GM12878 (cell line): ENCODE data around the gene ARFGAP2. TPM values are rescaled to one million over a fixed set of nuclear protein-coding genes. Genes with fewer than 3 reads are reported as not detected.

Source experiments
- ATAC-seq: fragments of 200-7000 bp; cut with Tn5 transposase; 3 replicates; pipeline ENCODE4 v1.9.1; 2020; ENCODE audit warnings: mild to moderate bottlenecking, moderate library complexity
- BruUV-seq: library from RNA; stranded (reverse); fragments of 400-500 nt; replicated peaks from 2 replicates; lab custom pipeline; 2021; lab: Mats Ljungman, UMichigan
- CTCF ChIA-PET: fragments of 300-600 bp; sonication (Branson Sonifier 250); formaldehyde crosslinking; extraction: SDS; loops from one replicate; lab custom pipeline; 2021; ENCODE audit warnings: inconsistent platforms; lab: Yijun Ruan, JAX
- POLR2A ChIA-PET: fragments of 350-600 bp; formaldehyde crosslinking; extraction: SDS; loops from one replicate; lab custom pipeline; 2021; ENCODE audit warnings: inconsistent platforms; lab: Charles Lee
- RAD21 ChIA-PET: fragments of 300-600 bp; sonication (Branson Sonifier 250); formaldehyde crosslinking; loops from one replicate; lab custom pipeline; 2023; ENCODE audit warnings: antibody characterized with exemption; ENCODE audit not compliant: unreplicated experiment; lab: Charles Lee
- SMC1A ChIA-PET: fragments of 300-600 bp; sonication (Branson Sonifier 250); formaldehyde crosslinking; loops from one replicate; lab custom pipeline; 2023; ENCODE audit not compliant: unreplicated experiment, uncharacterized antibody; lab: Charles Lee
- DNase-seq: peaks from one replicate; pipeline ENCODE4 v3.0.0-alpha.2; 2011; ENCODE audit warnings: low read depth, low spot score
- FAIRE-seq: peaks from 3 replicates; lab custom pipeline; 2011; peaks lifted over from hg19 to GRCh38; lab: Jason Lieb, UNC
- H2AFZ ChIP-seq: 2 replicates; pipeline ENCODE4 v1.6.0; 2011; ENCODE audit warnings: low read depth, low read length, control low read depth; ENCODE audit not compliant: control insufficient read depth
- H3K27ac ChIP-seq: 2 replicates; pipeline ENCODE4 v1.5.1; 2011; ENCODE audit warnings: control low read depth; ENCODE audit not compliant: control insufficient read depth, insufficient read depth
- H3K27me3 ChIP-seq, 2 experiments: replicated peaks in 1 of 2; 2 replicates each; pipeline versions ENCODE4 v1.6.0 to v1.6.1; 2011; ENCODE audit warnings: low read length in 1 of 2; ENCODE audit not compliant: control insufficient read depth in 2 of 2, insufficient read depth in 2 of 2
- H3K36me3 ChIP-seq, 2 experiments: 2 replicates each; pipeline ENCODE4 v1.5.1; 2011; ENCODE audit warnings: low read length in 1 of 2; ENCODE audit not compliant: control insufficient read depth in 2 of 2, insufficient read depth in 2 of 2
- H3K4me1 ChIP-seq: 2 replicates; pipeline ENCODE4 v1.6.1; 2011; ENCODE audit warnings: mild to moderate bottlenecking, low read length, moderate library complexity, mixed read lengths; ENCODE audit not compliant: control insufficient read depth, insufficient read depth
- H3K4me2 ChIP-seq: 2 replicates; pipeline ENCODE4 v1.6.0; 2011; ENCODE audit warnings: control low read depth; ENCODE audit not compliant: control insufficient read depth, insufficient read depth
- H3K4me3 ChIP-seq: fragments of 200-600 bp; sonication (generic); 2 replicates; pipeline ENCODE4 v1.5.1; 2016
- H3K79me2 ChIP-seq: 2 replicates; pipeline ENCODE4 v1.6.0; 2011; ENCODE audit warnings: low read length; ENCODE audit not compliant: control insufficient read depth, insufficient read depth
- H3K9ac ChIP-seq: 2 replicates; pipeline ENCODE4 v1.8.0; 2011; ENCODE audit warnings: low read length, control low read depth, mixed read lengths; ENCODE audit not compliant: control insufficient read depth, insufficient read depth
- H3K9me3 ChIP-seq: replicated peaks from 3 replicates; pipeline ENCODE4 v1.5.1; 2011; ENCODE audit warnings: mild to moderate bottlenecking, low read length; ENCODE audit not compliant: control insufficient read depth, insufficient read depth
- H4K20me1 ChIP-seq: 2 replicates; pipeline ENCODE4 v1.6.0; 2011; ENCODE audit not compliant: control insufficient read depth, insufficient read depth
- BHLHE40 ChIP-seq, 2 experiments: fragments of 450-650 bp in 1 of 2; IDR thresholded peaks; 2 replicates each; pipeline ENCODE4 v1.6.1; 2011 to 2017; ENCODE audit warnings: low read depth in 2 of 2, borderline replicate concordance in 1 of 2, improper control_type of control experiment in 1 of 2, low read length in 1 of 2, mild to moderate bottlenecking in 1 of 2
- DPF2 ChIP-seq: fragments of 450-650 bp; IDR thresholded peaks from 2 replicates; pipeline ENCODE4 v1.6.1; 2017; ENCODE audit warnings: mild to moderate bottlenecking
- EED ChIP-seq: sonication (generic); IDR thresholded peaks from 2 replicates; pipeline ENCODE4 v1.6.1; 2016; ENCODE audit warnings: antibody characterized with exemption, low read depth
- NFIC ChIP-seq: IDR thresholded peaks from 2 replicates; pipeline ENCODE4 v1.6.1; 2012; ENCODE audit warnings: low read depth, mild to moderate bottlenecking, inconsistent platforms, low read length, moderate library complexity
- PML ChIP-seq: IDR thresholded peaks from 2 replicates; pipeline ENCODE4 v1.6.1; 2012; ENCODE audit warnings: low read length, inconsistent platforms
- TBL1XR1 ChIP-seq: IDR thresholded peaks from 2 replicates; pipeline ENCODE4 v1.6.1; 2012; ENCODE audit warnings: low read depth, low read length, improper control_type of control experiment
- TCF7 ChIP-seq: IDR thresholded peaks from 2 replicates; pipeline ENCODE4 v1.6.1; 2014; ENCODE audit warnings: antibody characterized with exemption, borderline replicate concordance
- WRNIP1 ChIP-seq: IDR thresholded peaks from 2 replicates; pipeline ENCODE4 v1.6.1; 2011; ENCODE audit warnings: low read depth, low read length, improper control_type of control experiment, borderline replicate concordance
- ZNF217 ChIP-seq: fragments of 450-650 bp; IDR thresholded peaks from 2 replicates; pipeline ENCODE4 v1.6.1; 2017; ENCODE audit warnings: antibody characterized with exemption, mild to moderate bottlenecking
- WGBS: methylation state at CpG from one replicate; pipeline ENCODE4 v1.1.6; 2016; ENCODE audit warnings: low lambda C conversion rate; ENCODE audit not compliant: insufficient replicate concordance, insufficient coverage; ENCODE audit errors: missing lambda C conversion rate; 5-methylcytosine and 5-hydroxymethylcytosine counted together
- in situ Hi-C: fragments of 300-500 bp; cut with MboI; formaldehyde crosslinking; loops from 9 replicates; pipeline ENCODE4 v1.14.3; 2018; ENCODE audit warnings: mixed read lengths
- intact Hi-C: fragments of 100-400 bp; cut with micrococcal nuclease; formaldehyde crosslinking; loops from one replicate; pipeline ENCODE4 v1.14.2; 2022; ENCODE audit not compliant: unreplicated experiment
- polyA plus RNA-seq, 11 experiments: library from polyadenylated mRNA; depleted of rRNA in 4 of 11; unstranded in 6 of 11; stranded (reverse) in 5 of 11; fragments of >200 nt; fragmentation: Nextera tagmentation in 4 of 11; fragmentation: Illumina TruSeq in 1 of 11; extraction: Ambion mirVana in 4 of 11; extraction: Trizol in 1 of 11; gene quantifications; 1 replicate in 1 of 11; 2 replicates in 10 of 11; pipeline versions ENCODE4 v1.2.1 to v1.2.3, GENCODE V29; 2011 to 2016; ENCODE audit warnings: inconsistent platforms in 2 of 11, missing spikeins in 2 of 11, low read depth in 1 of 11
- total RNA-seq, 4 experiments: library from RNA; depleted of rRNA in 3 of 4; stranded (reverse); fragments of >200 nt in 3 of 4; fragmentation: Illumina TruSeq in 1 of 4; extraction: Trizol in 1 of 4; gene quantifications; 2 replicates each; pipeline versions ENCODE4 v1.2.1 to v1.2.3, GENCODE V29; 2013 to 2021
- TF ChIP-seq, protein P1 (sequence below): fragments of 450-650 bp; IDR thresholded peaks from 2 replicates; pipeline ENCODE4 v1.6.1; 2017; ENCODE audit warnings: mild to moderate bottlenecking, moderate library complexity
- TF ChIP-seq, protein P2 (sequence below): fragments of 450-650 bp; IDR thresholded peaks from 2 replicates; pipeline ENCODE4 v1.6.1; 2017; ENCODE audit warnings: mild to moderate bottlenecking
- TF ChIP-seq, protein P3 (sequence below): fragments of 450-650 bp; IDR thresholded peaks from 2 replicates; pipeline ENCODE4 v1.6.1; 2017; ENCODE audit warnings: mild to moderate bottlenecking, low read depth, inconsistent platforms; ENCODE audit not compliant: poor library complexity, severe bottlenecking

Gene ARFGAP2
- total and polyA plus RNA-seq, 10 of the 15 experiments (the other 5 are each of a cell fraction or from before 2014, with no cell fraction given) = 20.9 to 100 (median 75.5) TPM

- in situ Hi-C loops = no loop called here
- no peak overlapping the region for H2AFZ ChIP-seq
- BruUV-seq = no TSS peak
- intact Hi-C loops = no loop called here
- no peak overlapping the region for H3K4me2 ChIP-seq
- ATAC-seq (no peak), DNase-seq (no peak), FAIRE-seq (no peak)
- H3K27ac ChIP-seq = no peak overlapping the region
- H3K9ac ChIP-seq = no peak overlapping the region
- WGBS = 87% methylated on average over 8 of the region's 8 CpGs
- H3K79me2 ChIP-seq = no peaks in the 10 kb centered on the region
- H3K36me3 ChIP-seq = peaks cover 0 to 2% of the 10 kb centered on the region in 2 experiments; a peak in 3 of 4 replicates
- no peaks in the 10 kb centered on the region for H3K27me3 ChIP-seq
- ChIA-PET POLR2A (interaction anchor here (0.6 kb wide), 1 partner anchor 296 kb away, joined by 4 read pairs; no protein-coding TSS in a partner anchor), RAD21 (interaction anchor here (1.3 kb wide), 1 partner anchor 262 kb away, joined by 3 read pairs; no protein-coding TSS in a partner anchor), SMC1A (no interaction called here), CTCF (interaction anchor here (1.1 to 1.6 kb wide), 2 partner anchors 90 to 101 kb away, joined by 3 to 4 read pairs; partner anchors contain the start of gene ACP2)
- no peaks in the 10 kb centered on the region for H4K20me1 ChIP-seq
- H3K4me1 ChIP-seq = no peaks in the 10 kb centered on the region
- no peaks in the 10 kb centered on the region for H3K9me3 ChIP-seq
- H3K4me3 ChIP-seq = no peak overlapping the region
- TF ChIP-seq WRNIP1 (no peak), TBL1XR1 (no peak), ZNF217 (no peak), DPF2 (no peak), BHLHE40 (IDR thresholded peaks at IDR 0.05; ENCODE audit: borderline replicate concordance in 1 of 2, low read depth in 2 of 2, low read length in 1 of 2) (no peak), TCF7 (no peak), NFIC (no peak), EED (no peak), PML (no peak)
- TF ChIP-seq, protein P1, sequence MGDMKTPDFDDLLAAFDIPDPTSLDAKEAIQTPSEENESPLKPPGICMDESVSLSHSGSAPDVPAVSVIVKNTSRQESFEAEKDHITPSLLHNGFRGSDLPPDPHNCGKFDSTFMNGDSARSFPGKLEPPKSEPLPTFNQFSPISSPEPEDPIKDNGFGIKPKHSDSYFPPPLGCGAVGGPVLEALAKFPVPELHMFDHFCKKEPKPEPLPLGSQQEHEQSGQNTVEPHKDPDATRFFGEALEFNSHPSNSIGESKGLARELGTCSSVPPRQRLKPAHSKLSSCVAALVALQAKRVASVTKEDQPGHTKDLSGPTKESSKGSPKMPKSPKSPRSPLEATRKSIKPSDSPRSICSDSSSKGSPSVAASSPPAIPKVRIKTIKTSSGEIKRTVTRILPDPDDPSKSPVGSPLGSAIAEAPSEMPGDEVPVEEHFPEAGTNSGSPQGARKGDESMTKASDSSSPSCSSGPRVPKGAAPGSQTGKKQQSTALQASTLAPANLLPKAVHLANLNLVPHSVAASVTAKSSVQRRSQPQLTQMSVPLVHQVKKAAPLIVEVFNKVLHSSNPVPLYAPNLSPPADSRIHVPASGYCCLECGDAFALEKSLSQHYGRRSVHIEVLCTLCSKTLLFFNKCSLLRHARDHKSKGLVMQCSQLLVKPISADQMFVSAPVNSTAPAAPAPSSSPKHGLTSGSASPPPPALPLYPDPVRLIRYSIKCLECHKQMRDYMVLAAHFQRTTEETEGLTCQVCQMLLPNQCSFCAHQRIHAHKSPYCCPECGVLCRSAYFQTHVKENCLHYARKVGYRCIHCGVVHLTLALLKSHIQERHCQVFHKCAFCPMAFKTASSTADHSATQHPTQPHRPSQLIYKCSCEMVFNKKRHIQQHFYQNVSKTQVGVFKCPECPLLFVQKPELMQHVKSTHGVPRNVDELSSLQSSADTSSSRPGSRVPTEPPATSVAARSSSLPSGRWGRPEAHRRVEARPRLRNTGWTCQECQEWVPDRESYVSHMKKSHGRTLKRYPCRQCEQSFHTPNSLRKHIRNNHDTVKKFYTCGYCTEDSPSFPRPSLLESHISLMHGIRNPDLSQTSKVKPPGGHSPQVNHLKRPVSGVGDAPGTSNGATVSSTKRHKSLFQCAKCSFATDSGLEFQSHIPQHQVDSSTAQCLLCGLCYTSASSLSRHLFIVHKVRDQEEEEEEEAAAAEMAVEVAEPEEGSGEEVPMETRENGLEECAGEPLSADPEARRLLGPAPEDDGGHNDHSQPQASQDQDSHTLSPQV = no peak
- TF ChIP-seq, protein P2, sequence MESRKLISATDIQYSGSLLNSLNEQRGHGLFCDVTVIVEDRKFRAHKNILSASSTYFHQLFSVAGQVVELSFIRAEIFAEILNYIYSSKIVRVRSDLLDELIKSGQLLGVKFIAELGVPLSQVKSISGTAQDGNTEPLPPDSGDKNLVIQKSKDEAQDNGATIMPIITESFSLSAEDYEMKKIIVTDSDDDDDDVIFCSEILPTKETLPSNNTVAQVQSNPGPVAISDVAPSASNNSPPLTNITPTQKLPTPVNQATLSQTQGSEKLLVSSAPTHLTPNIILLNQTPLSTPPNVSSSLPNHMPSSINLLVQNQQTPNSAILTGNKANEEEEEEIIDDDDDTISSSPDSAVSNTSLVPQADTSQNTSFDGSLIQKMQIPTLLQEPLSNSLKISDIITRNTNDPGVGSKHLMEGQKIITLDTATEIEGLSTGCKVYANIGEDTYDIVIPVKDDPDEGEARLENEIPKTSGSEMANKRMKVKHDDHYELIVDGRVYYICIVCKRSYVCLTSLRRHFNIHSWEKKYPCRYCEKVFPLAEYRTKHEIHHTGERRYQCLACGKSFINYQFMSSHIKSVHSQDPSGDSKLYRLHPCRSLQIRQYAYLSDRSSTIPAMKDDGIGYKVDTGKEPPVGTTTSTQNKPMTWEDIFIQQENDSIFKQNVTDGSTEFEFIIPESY = no peak
- TF ChIP-seq, protein P3, sequence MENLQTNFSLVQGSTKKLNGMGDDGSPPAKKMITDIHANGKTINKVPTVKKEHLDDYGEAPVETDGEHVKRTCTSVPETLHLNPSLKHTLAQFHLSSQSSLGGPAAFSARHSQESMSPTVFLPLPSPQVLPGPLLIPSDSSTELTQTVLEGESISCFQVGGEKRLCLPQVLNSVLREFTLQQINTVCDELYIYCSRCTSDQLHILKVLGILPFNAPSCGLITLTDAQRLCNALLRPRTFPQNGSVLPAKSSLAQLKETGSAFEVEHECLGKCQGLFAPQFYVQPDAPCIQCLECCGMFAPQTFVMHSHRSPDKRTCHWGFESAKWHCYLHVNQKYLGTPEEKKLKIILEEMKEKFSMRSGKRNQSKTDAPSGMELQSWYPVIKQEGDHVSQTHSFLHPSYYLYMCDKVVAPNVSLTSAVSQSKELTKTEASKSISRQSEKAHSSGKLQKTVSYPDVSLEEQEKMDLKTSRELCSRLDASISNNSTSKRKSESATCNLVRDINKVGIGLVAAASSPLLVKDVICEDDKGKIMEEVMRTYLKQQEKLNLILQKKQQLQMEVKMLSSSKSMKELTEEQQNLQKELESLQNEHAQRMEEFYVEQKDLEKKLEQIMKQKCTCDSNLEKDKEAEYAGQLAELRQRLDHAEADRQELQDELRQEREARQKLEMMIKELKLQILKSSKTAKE = no peak
Measured at GRCh38 chr11:47157805-47158204, 18.9 kb downstream of the ARFGAP2 start.
